ENCODE results near the gene NLRP3. TPM values are rescaled to one million over a fixed set of nuclear protein-coding genes. Genes with fewer than 3 reads are reported as not detected.

Gene NLRP3
- total and polyA plus RNA-seq, 9 of the 15 experiments (the other 6 are each of a cell fraction or from before 2014, with no cell fraction given), result not detected

DNA sequence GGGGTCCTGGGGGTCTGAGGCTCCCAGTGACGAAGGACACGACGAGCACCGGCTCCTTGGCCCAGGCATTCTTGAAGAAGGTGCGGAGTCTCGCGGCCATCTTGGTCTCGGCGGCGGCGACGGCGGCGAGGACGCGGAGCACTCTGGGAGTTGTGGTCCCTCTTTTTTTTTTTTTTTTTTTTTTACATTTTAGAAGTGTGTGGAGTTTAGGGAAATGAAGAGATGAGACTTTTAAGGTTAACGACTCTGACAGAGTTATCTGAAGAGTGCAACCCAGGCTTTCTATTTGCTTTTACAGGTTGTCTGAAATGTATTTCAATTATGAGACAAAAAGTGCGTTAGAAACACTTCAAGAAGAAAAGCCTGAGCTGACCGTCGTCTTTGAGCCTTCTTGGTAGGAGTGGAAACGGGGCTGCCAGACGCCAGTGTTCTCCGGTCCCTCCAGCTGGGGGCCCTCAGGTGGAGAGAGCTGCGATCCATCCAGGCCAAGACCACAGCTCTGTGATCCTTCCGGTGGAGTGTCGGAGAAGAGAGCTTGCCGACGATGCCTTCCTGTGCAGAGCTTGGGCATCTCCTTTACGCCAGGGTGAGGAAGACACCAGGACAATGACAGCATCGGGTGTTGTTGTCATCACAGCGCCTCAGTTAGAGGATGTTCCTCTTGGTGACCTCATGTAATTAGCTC lies 32.3 kb downstream of the NLRP3 start (continued):
- TF ChIP-seq, protein P1, sequence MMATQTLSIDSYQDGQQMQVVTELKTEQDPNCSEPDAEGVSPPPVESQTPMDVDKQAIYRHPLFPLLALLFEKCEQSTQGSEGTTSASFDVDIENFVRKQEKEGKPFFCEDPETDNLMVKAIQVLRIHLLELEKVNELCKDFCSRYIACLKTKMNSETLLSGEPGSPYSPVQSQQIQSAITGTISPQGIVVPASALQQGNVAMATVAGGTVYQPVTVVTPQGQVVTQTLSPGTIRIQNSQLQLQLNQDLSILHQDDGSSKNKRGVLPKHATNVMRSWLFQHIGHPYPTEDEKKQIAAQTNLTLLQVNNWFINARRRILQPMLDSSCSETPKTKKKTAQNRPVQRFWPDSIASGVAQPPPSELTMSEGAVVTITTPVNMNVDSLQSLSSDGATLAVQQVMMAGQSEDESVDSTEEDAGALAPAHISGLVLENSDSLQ (IDR thresholded peaks at IDR 0.05), result no peak
- TF ChIP-seq STAT5A (IDR thresholded peaks at IDR 0.05; ENCODE audit: borderline replicate concordance, low read length) (no peak), ZNF165 (CRISPR knock-in tag; IDR thresholded peaks at IDR 0.05; ENCODE audit: borderline replicate concordance) (no peak), ZNF778 (CRISPR knock-in tag; IDR thresholded peaks at IDR 0.05) (no peak), TARDBP (IDR thresholded peaks at IDR 0.05) (no peak), ZNF766 (CRISPR knock-in tag; conservative IDR thresholded peaks at IDR 0.05) (no peak), FOXK2 (conservative IDR thresholded peaks at IDR 0.05 in 1 of 2, IDR thresholded peaks at IDR 0.05 in 1 of 2; ENCODE audit: low read depth in 2 of 2) (no peak), ZBTB33 (CRISPR knock-in tag; IDR thresholded peaks at IDR 0.05) (no peak), PHF8 (IDR thresholded peaks at IDR 0.05; ENCODE audit: borderline replicate concordance, low read length) (peak; percentile 45; the same call in 1 of the 2 replicates), KLF1 (tag; IDR thresholded peaks at IDR 0.05) (no peak), ZBTB2 (IDR thresholded peaks at IDR 0.05) (no peak), RHOXF2B (CRISPR knock-in tag; conservative IDR thresholded peaks at IDR 0.05) (no peak), MED1 (CRISPR knock-in tag; IDR thresholded peaks at IDR 0.05; ENCODE audit: borderline replicate concordance) (no peak), RAD51 (IDR thresholded peaks at IDR 0.05; ENCODE audit: borderline replicate concordance, low read depth) (no peak), RBM22 (IDR thresholded peaks at IDR 0.05; ENCODE audit: low read depth, low read length, poor library complexity, severe bottlenecking) (no peak), HNRNPL (IDR thresholded peaks at IDR 0.05; ENCODE audit: low read depth, low read length) (no peak)
- TF ChIP-seq, protein P2, sequence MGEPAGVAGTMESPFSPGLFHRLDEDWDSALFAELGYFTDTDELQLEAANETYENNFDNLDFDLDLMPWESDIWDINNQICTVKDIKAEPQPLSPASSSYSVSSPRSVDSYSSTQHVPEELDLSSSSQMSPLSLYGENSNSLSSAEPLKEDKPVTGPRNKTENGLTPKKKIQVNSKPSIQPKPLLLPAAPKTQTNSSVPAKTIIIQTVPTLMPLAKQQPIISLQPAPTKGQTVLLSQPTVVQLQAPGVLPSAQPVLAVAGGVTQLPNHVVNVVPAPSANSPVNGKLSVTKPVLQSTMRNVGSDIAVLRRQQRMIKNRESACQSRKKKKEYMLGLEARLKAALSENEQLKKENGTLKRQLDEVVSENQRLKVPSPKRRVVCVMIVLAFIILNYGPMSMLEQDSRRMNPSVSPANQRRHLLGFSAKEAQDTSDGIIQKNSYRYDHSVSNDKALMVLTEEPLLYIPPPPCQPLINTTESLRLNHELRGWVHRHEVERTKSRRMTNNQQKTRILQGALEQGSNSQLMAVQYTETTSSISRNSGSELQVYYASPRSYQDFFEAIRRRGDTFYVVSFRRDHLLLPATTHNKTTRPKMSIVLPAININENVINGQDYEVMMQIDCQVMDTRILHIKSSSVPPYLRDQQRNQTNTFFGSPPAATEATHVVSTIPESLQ (CRISPR knock-in tag; IDR thresholded peaks at IDR 0.05), result no peak
- TF ChIP-seq, protein P3, sequence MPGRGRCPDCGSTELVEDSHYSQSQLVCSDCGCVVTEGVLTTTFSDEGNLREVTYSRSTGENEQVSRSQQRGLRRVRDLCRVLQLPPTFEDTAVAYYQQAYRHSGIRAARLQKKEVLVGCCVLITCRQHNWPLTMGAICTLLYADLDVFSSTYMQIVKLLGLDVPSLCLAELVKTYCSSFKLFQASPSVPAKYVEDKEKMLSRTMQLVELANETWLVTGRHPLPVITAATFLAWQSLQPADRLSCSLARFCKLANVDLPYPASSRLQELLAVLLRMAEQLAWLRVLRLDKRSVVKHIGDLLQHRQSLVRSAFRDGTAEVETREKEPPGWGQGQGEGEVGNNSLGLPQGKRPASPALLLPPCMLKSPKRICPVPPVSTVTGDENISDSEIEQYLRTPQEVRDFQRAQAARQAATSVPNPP (IDR thresholded peaks at IDR 0.05; ENCODE audit: borderline replicate concordance, insufficient read depth, insufficient read length), result no peak
- TF ChIP-seq, protein P4, sequence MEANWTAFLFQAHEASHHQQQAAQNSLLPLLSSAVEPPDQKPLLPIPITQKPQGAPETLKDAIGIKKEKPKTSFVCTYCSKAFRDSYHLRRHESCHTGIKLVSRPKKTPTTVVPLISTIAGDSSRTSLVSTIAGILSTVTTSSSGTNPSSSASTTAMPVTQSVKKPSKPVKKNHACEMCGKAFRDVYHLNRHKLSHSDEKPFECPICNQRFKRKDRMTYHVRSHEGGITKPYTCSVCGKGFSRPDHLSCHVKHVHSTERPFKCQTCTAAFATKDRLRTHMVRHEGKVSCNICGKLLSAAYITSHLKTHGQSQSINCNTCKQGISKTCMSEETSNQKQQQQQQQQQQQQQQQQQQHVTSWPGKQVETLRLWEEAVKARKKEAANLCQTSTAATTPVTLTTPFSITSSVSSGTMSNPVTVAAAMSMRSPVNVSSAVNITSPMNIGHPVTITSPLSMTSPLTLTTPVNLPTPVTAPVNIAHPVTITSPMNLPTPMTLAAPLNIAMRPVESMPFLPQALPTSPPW (CRISPR knock-in tag; IDR thresholded peaks at IDR 0.05), result no peak

Data from K562 (cell line).